Mammary epithelial cell (primary cell): ENCODE results near the gene MYO9A.

ENCODE experiments used
- EZH2 ChIP-seq: IDR thresholded peaks from 2 replicates; pipeline ENCODE4 v1.6.1; 2012; ENCODE audit warnings: low read length, inconsistent platforms, borderline replicate concordance
- TF ChIP-seq, protein P1 (sequence below), 2 donors: IDR thresholded peaks in 1 of 2; conservative IDR thresholded peaks in 1 of 2; 2 replicates each; pipeline ENCODE4 v1.5.1; 2011 to 2012; ENCODE audit warnings: inconsistent platforms in 2 of 2, low read length in 2 of 2, mild to moderate bottlenecking in 2 of 2, control low read depth in 1 of 2, low read depth in 1 of 2; ENCODE audit not compliant: insufficient read depth in 1 of 2; ENCODE audit errors: extremely low read depth in 1 of 2

DNA sequence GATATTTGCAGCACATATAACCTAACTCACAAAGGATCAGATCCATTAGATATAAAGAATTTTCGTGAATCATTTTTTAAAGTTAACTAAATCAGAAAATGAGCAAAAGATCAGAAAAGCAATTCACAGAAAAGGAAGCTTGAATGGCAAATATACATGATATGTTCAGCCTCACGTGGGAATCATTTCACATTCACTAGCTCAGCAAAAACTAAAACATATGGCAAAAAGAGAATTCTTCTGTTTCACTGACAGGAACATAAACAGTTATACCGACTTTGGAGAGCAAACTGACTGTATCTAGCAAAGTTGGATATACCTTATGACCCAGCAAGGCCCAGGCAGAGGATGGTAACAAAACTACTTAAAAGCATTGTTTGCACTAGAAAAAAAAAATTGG lies 341.6 kb downstream of the MYO9A start:
- TF ChIP-seq, protein P1, sequence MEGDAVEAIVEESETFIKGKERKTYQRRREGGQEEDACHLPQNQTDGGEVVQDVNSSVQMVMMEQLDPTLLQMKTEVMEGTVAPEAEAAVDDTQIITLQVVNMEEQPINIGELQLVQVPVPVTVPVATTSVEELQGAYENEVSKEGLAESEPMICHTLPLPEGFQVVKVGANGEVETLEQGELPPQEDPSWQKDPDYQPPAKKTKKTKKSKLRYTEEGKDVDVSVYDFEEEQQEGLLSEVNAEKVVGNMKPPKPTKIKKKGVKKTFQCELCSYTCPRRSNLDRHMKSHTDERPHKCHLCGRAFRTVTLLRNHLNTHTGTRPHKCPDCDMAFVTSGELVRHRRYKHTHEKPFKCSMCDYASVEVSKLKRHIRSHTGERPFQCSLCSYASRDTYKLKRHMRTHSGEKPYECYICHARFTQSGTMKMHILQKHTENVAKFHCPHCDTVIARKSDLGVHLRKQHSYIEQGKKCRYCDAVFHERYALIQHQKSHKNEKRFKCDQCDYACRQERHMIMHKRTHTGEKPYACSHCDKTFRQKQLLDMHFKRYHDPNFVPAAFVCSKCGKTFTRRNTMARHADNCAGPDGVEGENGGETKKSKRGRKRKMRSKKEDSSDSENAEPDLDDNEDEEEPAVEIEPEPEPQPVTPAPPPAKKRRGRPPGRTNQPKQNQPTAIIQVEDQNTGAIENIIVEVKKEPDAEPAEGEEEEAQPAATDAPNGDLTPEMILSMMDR (conservative IDR thresholded peaks at IDR 0.05 in 1 of 2, IDR thresholded peaks at IDR 0.05 in 1 of 2; ENCODE audit: extremely low read depth in 1 of 2, insufficient read depth in 1 of 2, low read depth in 1 of 2, low read length in 2 of 2) = no peak
- TF ChIP-seq EZH2 = no peak
